Measurements from ENCODE around the gene AGBL1.

Gene AGBL1

GRCh38 chr15:86620641-86621349, 541.1 kb downstream of the AGBL1 start:
- H3K4me3 ChIP-seq (ENCODE audit: low read depth, low read length) = no peak overlapping the region
- TF ChIP-seq, protein P1, sequence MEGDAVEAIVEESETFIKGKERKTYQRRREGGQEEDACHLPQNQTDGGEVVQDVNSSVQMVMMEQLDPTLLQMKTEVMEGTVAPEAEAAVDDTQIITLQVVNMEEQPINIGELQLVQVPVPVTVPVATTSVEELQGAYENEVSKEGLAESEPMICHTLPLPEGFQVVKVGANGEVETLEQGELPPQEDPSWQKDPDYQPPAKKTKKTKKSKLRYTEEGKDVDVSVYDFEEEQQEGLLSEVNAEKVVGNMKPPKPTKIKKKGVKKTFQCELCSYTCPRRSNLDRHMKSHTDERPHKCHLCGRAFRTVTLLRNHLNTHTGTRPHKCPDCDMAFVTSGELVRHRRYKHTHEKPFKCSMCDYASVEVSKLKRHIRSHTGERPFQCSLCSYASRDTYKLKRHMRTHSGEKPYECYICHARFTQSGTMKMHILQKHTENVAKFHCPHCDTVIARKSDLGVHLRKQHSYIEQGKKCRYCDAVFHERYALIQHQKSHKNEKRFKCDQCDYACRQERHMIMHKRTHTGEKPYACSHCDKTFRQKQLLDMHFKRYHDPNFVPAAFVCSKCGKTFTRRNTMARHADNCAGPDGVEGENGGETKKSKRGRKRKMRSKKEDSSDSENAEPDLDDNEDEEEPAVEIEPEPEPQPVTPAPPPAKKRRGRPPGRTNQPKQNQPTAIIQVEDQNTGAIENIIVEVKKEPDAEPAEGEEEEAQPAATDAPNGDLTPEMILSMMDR (IDR thresholded peaks at IDR 0.05; ENCODE audit: borderline replicate concordance, insufficient read depth, low read depth, low read length) = no peak

- no peak overlapping the region for H3K4me3 ChIP-seq (ENCODE audit: low read depth, low read length)
- TF ChIP-seq, protein P1 (IDR thresholded peaks at IDR 0.05; ENCODE audit: borderline replicate concordance, insufficient read depth, low read depth, low read length) = no peak
Measured at GRCh38 chr15:86623236-86623635, 543.6 kb downstream of the AGBL1 start.

DNA sequence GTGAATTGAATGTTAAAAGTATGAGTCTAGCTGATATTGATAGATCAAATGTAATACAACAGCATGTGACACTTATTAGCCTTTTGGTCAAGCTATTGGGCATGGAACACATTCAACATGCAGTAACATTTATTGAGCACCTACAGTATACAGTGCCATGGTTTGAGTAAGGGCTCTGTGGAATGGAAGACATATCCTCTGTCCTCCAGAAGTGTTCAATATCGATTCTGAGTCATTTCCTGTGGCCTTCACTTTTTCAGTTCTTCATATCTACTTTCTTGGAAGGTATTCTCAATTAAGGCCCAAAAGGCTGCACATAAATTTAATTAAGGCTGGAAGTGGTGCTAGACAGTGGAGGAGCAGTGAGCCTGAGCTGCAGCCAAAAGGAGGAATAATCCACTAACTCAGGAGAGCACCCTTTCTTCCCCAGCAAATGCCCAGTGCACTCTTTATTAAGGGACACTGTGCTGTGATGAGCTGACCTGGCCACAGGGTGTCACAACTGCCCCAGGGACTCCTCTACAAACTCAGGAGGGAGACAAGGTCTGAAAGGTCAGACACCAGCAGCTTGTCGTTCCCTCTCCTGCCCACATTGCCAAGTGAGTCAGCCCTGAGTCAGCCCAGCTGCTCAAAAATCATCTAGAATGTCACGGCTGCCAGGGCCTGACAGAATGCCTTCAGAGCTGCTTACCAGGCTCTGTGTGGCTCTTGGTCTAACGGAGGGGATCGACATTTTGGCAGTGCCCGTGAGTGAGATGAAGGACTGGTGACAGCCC, 544.8 kb downstream of the AGBL1 start:
- TF ChIP-seq, protein P1 (IDR thresholded peaks at IDR 0.05; ENCODE audit: borderline replicate concordance, insufficient read depth, low read depth, low read length) = no peak
- H3K4me3 ChIP-seq (ENCODE audit: low read depth, low read length) = no peak overlapping the region

- TF ChIP-seq, protein P1 (IDR thresholded peaks at IDR 0.05; ENCODE audit: borderline replicate concordance, insufficient read depth, low read depth, low read length) = no peak
- H3K4me3 ChIP-seq (ENCODE audit: low read depth, low read length) = no peak overlapping the region
Measured at GRCh38 chr15:86629409-86630356, 550.0 kb downstream of the AGBL1 start.

DNA sequence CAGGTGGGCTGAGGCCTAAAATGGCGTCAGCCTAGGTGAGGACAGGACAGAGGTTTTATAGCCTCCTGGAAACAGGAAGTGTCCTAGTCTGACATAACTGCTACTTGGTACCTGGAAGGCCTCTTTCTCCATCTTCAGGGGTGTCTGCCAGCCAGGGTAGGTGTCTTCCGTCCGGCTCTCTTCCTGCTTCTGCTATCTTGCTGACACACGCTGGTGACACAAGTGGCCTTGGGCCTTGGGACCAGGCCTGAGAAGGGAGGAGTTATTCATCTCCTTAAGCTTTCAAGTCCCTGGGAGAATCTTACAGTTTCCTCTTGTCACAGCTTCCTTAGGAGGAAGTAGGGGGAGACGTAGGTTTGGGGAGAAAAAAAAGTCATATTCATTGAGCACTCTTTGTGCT, 551.3 kb downstream of the AGBL1 start:
- TF ChIP-seq, protein P1 (IDR thresholded peaks at IDR 0.05; ENCODE audit: borderline replicate concordance, insufficient read depth, low read depth, low read length) = no peak
- H3K4me3 ChIP-seq (ENCODE audit: low read depth, low read length) = no peak overlapping the region

GRCh38 chr15:86634146-86634545, 554.5 kb downstream of the AGBL1 start:
- TF ChIP-seq, protein P1 (IDR thresholded peaks at IDR 0.05; ENCODE audit: borderline replicate concordance, insufficient read depth, low read depth, low read length) = no peak
- H3K4me3 ChIP-seq (ENCODE audit: low read depth, low read length) = no peak overlapping the region

Data from GM12875 (cell line).